Measurements from ENCODE around the gene KRT86. TPM values are rescaled to one million over a fixed set of nuclear protein-coding genes. Genes with fewer than 3 reads are reported as not detected.

The KRT86 gene
- total and polyA plus RNA-seq, 2 of the 8 experiments (the other 6 are each of a cell fraction or from before 2014, with no cell fraction given), result 0.12 TPM; not detected in 1

DNA sequence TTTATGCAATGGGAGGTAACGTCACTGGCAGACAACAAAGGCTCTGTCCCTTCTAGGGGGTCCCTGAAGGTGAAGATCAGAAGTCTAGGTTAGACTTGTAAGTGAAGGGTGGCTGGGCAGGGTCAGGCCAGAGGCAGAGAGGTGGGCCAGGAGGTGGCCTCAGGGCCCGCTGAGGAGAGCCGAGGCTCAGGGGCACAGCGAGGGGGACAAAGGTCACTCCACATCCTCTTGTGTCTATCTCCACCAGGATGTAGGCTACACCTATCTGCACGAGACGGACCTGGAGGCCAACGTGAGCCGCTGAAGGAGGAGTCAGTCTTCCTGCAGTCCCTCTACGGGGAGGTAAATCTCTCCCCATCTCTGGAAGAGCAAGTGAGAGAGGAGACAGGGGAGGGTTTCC lies 72.6 kb downstream of the KRT86 start (continued):
- TF ChIP-seq SUZ12 (IDR thresholded peaks at IDR 0.05; ENCODE audit: low read length), result no peak
- no peak for TF ChIP-seq NANOG (IDR thresholded peaks at IDR 0.05; ENCODE audit: insufficient read depth, low read depth, low read length, poor library complexity, severe bottlenecking)
- TF ChIP-seq HDAC2 (IDR thresholded peaks at IDR 0.05; ENCODE audit: borderline replicate concordance in 1 of 2, low read depth in 2 of 2, low read length in 2 of 2), result no peak
- no peak for TF ChIP-seq RXRA (IDR thresholded peaks at IDR 0.05; ENCODE audit: insufficient read depth, low read depth, low read length)
- no peak for TF ChIP-seq NRF1 (IDR thresholded peaks at IDR 0.05; ENCODE audit: low read depth, low read length)
